ENCODE results near the gene PCNX1.
"Not testable (repeated sequence)": the region's sequence is repeated elsewhere in the genome, so short reads cannot be mapped to it uniquely, and the experiment has no call there.

Gene PCNX1

GRCh38 chr14:71061458-71061857 is 154.2 kb downstream of the PCNX1 start:
- no peak for TF ChIP-seq CTCF (IDR thresholded peaks at IDR 0.05; ENCODE audit: extremely low read depth, insufficient read depth, missing control alignments)

DNA sequence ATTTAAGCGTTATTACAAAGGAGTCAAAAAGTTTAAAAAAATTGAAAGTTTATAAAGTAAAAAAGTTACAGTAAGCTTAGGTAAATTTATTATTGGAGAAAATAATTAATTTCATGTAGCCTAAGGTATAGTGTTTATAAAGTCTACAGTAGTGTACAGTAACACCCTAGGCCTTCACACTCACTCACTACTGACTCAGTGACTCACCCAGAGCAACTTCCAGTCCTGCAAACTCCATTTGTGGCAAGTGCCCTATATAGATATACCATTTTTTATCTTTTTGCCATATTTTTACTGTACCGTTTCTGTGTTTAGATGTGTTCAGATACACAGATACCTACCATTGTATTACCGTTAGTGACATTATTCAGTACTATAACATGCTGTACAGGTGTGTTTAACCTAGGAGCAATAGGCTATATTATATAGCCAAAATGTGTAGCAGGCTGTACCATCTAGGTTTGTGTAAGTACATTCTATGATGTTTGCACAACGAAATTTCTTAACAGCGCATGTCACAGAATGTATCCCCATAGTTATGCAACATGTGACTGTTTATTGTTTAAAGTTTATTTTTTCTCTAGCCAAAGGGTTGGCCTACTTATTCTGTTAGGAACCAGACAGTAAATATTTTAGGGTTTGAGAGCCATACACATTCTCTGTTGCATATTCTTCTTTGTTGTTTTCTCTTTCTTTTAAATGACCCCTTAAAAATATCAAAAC is 155.5 kb downstream of the PCNX1 start:
- in situ Hi-C loops (cut with MboI; ENCODE audit: low pct_unique_long_range_greater_than_20kb, low sequenced_read_pairs, unreplicated experiment): no loop called here
- TF ChIP-seq CTCF (IDR thresholded peaks at IDR 0.05; ENCODE audit: extremely low read depth, insufficient read depth, missing control alignments): no peak
- no peak for DNase-seq (ENCODE audit: low spot score)

More at GRCh38 chr14:71061458-71061857, 154.2 kb downstream of the PCNX1 start:
- DNase-seq (ENCODE audit: low spot score): no peak
- in situ Hi-C loops (cut with MboI; ENCODE audit: low pct_unique_long_range_greater_than_20kb, low sequenced_read_pairs, unreplicated experiment): no loop called here

- in situ Hi-C loops (cut with MboI; ENCODE audit: low pct_unique_long_range_greater_than_20kb, low sequenced_read_pairs, unreplicated experiment): no loop called here
- DNase-seq (ENCODE audit: low spot score): no peak
- TF ChIP-seq CTCF (IDR thresholded peaks at IDR 0.05; ENCODE audit: extremely low read depth, insufficient read depth, missing control alignments): no peak
Observed at GRCh38 chr14:71063351-71063750, 156.1 kb downstream of the PCNX1 start.

DNA sequence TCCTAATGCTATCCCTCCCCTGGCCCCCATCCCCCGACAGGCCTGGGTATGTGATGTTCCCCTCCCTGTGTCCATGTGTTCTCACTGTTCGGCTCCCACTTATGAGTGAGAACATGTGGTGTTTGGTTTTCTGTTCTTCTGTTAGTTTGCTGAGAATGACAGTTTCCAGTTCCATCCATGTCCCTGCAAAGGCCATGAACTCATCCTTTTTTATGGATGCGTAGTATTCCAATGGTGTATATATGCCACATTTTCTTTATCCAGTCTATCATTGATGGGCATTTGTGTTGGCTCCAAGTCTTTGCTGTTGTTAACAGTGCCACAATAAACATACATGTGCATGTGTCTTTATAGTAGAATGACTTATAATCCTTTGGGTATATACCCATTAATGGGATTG is 157.5 kb downstream of the PCNX1 start:
- DNase-seq (ENCODE audit: low spot score); in situ Hi-C loops (cut with MboI; ENCODE audit: low pct_unique_long_range_greater_than_20kb, low sequenced_read_pairs, unreplicated experiment): not testable (repeated sequence)

GRCh38 chr14:71070169-71070568 is 162.9 kb downstream of the PCNX1 start:
- in situ Hi-C loops (cut with MboI; ENCODE audit: low pct_unique_long_range_greater_than_20kb, low sequenced_read_pairs, unreplicated experiment): no loop called here
- TF ChIP-seq CTCF (IDR thresholded peaks at IDR 0.05; ENCODE audit: extremely low read depth, insufficient read depth, missing control alignments): no peak
- DNase-seq (ENCODE audit: low spot score): no peak

DNA sequence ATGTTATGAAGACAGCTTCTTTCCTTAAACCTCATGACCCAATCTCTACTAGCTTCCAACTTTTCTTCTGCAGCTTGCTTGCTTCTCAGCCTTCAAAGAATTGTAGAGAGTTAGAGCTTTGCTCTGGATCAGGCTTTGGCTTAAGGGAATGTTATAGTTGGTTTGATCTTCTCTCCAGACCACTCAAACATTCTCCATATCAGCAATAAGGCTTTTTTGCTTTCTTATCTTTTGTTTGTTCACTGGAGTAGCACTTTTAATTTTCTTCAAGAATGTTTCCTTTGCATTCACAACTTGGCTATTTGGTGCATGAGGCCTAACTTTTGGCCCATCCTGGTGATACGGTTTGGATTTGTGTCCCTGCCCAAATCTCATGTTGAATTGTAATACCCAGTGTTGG is 163.8 kb downstream of the PCNX1 start:
- in situ Hi-C loops (cut with MboI; ENCODE audit: low pct_unique_long_range_greater_than_20kb, low sequenced_read_pairs, unreplicated experiment): no loop called here
- no peak for DNase-seq (ENCODE audit: low spot score)
- TF ChIP-seq CTCF (IDR thresholded peaks at IDR 0.05; ENCODE audit: extremely low read depth, insufficient read depth, missing control alignments): no peak

- no peak for DNase-seq (ENCODE audit: low spot score)
- in situ Hi-C loops (cut with MboI; ENCODE audit: low pct_unique_long_range_greater_than_20kb, low sequenced_read_pairs, unreplicated experiment): no loop called here
- no peak for TF ChIP-seq CTCF (IDR thresholded peaks at IDR 0.05; ENCODE audit: extremely low read depth, insufficient read depth, missing control alignments)
Observed at GRCh38 chr14:71076462-71077092, 169.3 kb downstream of the PCNX1 start.

All from GM13977 (cell line).